ENCODE data around the gene PCYT1A. TPM values are rescaled to one million over a fixed set of nuclear protein-coding genes. Genes with fewer than 3 reads are reported as not detected.

The PCYT1A gene
- total and polyA plus RNA-seq, 3 experiments from 2014 or later: 20.0 to 61.0 (median 60.1) TPM

Other genes starting within 250 kb of the PCYT1A start
- 100 to 1,000 TPM; 669 to 687 TPM for gene TFRC, start 205.6 kb downstream of the PCYT1A start, total RNA-seq
- gene TFRC, start 205.6 kb downstream of the PCYT1A start, polyA plus RNA-seq: 15.9 TPM
- not detected for gene ZDHHC19, start 76.3 kb downstream of the PCYT1A start, total RNA-seq
- not detected for gene ZDHHC19, start 76.3 kb downstream of the PCYT1A start, polyA plus RNA-seq
- not detected for gene SLC51A, start 71.2 kb downstream of the PCYT1A start, total RNA-seq
- gene SLC51A, start 71.2 kb downstream of the PCYT1A start, polyA plus RNA-seq: 1.1 TPM
- 10 to 100 TPM in 1 of 2 experiments, 1 to 10 TPM in 1; 8.6 to 10.7 TPM for gene DYNLT2B, start 30.5 kb upstream of the PCYT1A start, total RNA-seq
- gene DYNLT2B, start 30.5 kb upstream of the PCYT1A start, polyA plus RNA-seq: 10.9 TPM
- gene TM4SF19, start 50.7 kb upstream of the PCYT1A start, total RNA-seq: under 1 TPM; 0.35 to 0.62 TPM
- 1.2 TPM for gene TM4SF19, start 50.7 kb upstream of the PCYT1A start, polyA plus RNA-seq
- gene UBXN7, start 144.7 kb upstream of the PCYT1A start, total RNA-seq: 10 to 100 TPM; 51.7 to 52.1 TPM
- gene UBXN7, start 144.7 kb upstream of the PCYT1A start, polyA plus RNA-seq: 32.6 TPM
- gene RNF168, start 216.0 kb upstream of the PCYT1A start, total RNA-seq: 10 to 100 TPM; 29.8 to 31.1 TPM
- 12.9 TPM for gene RNF168, start 216.0 kb upstream of the PCYT1A start, polyA plus RNA-seq
- gene SMCO1, start 227.6 kb upstream of the PCYT1A start, total RNA-seq: not detected
- not detected for gene SMCO1, start 227.6 kb upstream of the PCYT1A start, polyA plus RNA-seq

Measured in CD8-positive, alpha-beta memory T cell (primary cell).